ENCODE measurements around the gene ZNF605.
"Not testable (repeated sequence)": the region's sequence is repeated elsewhere in the genome, so short reads cannot be mapped to it uniquely, and the experiment has no call there.

Gene ZNF605

GRCh38 chr12:132907789-132908144 is 48.3 kb downstream of the ZNF605 start:
- H3K27ac Mint-ChIP-seq; intact Hi-C loops (cut with micrococcal nuclease): not testable (repeated sequence)
- H3K27me3 Mint-ChIP-seq = peaks cover 65% of the 10 kb centered on the region
- peaks cover 13% of the 10 kb centered on the region for H3K4me1 Mint-ChIP-seq (ENCODE audit: low read depth)
- peaks cover 66% of the 10 kb centered on the region for H3K9me3 Mint-ChIP-seq
- peaks cover 11% of the 10 kb centered on the region for H3K36me3 Mint-ChIP-seq (ENCODE audit: low read depth)
- H3K4me3 Mint-ChIP-seq = peak overlapping the region; percentile 76

- intact Hi-C loops (cut with micrococcal nuclease) = no loop called here
- Mint-ChIP-seq H3K36me3 (ENCODE audit: low read depth) (peaks cover 11% of the 10 kb centered on the region), H3K4me3 (no peak overlapping the region), H3K4me1 (ENCODE audit: low read depth) (peaks cover 13% of the 10 kb centered on the region), H3K27ac (no peak overlapping the region), H3K9me3 (peaks cover 61% of the 10 kb centered on the region), H3K27me3 (peaks cover 65% of the 10 kb centered on the region)
Observed at GRCh38 chr12:132907216-132907615, 48.9 kb downstream of the ZNF605 start.

- no peak overlapping the region for H3K27ac Mint-ChIP-seq
Observed at GRCh38 chr12:132904718-132905328, 51.3 kb downstream of the ZNF605 start.

GRCh38 chr12:132899033-132899432 is 57.1 kb downstream of the ZNF605 start:
- H3K4me1 Mint-ChIP-seq (ENCODE audit: low read depth) = no peaks in the 10 kb centered on the region
- peaks cover 8% of the 10 kb centered on the region for H3K27me3 Mint-ChIP-seq
- H3K9me3 Mint-ChIP-seq = peaks cover 27% of the 10 kb centered on the region
- no peaks in the 10 kb centered on the region for H3K36me3 Mint-ChIP-seq (ENCODE audit: low read depth)
- no peak overlapping the region for H3K27ac Mint-ChIP-seq
- intact Hi-C loops (cut with micrococcal nuclease) = no loop called here
- no peak overlapping the region for H3K4me3 Mint-ChIP-seq

More at GRCh38 chr12:132904718-132905328, 51.3 kb downstream of the ZNF605 start:
- Mint-ChIP-seq H3K36me3 (ENCODE audit: low read depth) (peaks cover 11% of the 10 kb centered on the region), H3K27me3 (peaks cover 57% of the 10 kb centered on the region), H3K9me3 (peaks cover 50% of the 10 kb centered on the region), H3K4me3 (no peak overlapping the region), H3K4me1 (ENCODE audit: low read depth) (peaks cover 13% of the 10 kb centered on the region)
- intact Hi-C loops (cut with micrococcal nuclease) = no loop called here

GRCh38 chr12:132888852-132889251 is 67.3 kb downstream of the ZNF605 start:
- Mint-ChIP-seq H3K27me3 (peaks cover 15% of the 10 kb centered on the region), H3K36me3 (ENCODE audit: low read depth) (peaks cover 36% of the 10 kb centered on the region), H3K9me3 (peaks cover 22% of the 10 kb centered on the region), H3K4me3 (no peak overlapping the region), H3K27ac (no peak overlapping the region), H3K4me1 (ENCODE audit: low read depth) (peaks cover 14% of the 10 kb centered on the region)
- intact Hi-C loops (cut with micrococcal nuclease) = loop anchor here (5.0 kb wide), 1 partner anchor 117 kb away; no protein-coding TSS in a partner anchor

- intact Hi-C loops (cut with micrococcal nuclease) = loop anchor here (1.0 to 5.0 kb wide), 5 partner anchors 59 to 193 kb away; partner anchors contain the start of genes GOLGA3, ZNF140, ZNF26 and ZNF84
- peaks cover 48% of the 10 kb centered on the region for H3K36me3 Mint-ChIP-seq (ENCODE audit: low read depth)
- peaks cover 19% of the 10 kb centered on the region for H3K4me1 Mint-ChIP-seq (ENCODE audit: low read depth)
- H3K27me3 Mint-ChIP-seq = peaks cover 15% of the 10 kb centered on the region
- H3K27ac Mint-ChIP-seq = peak within 1 kb of the TSS; percentile 100
- peak within 1 kb of the TSS; percentile 91 for H3K4me3 Mint-ChIP-seq
- H3K9me3 Mint-ChIP-seq = peaks cover 22% of the 10 kb centered on the region
Observed at GRCh38 chr12:132887513-132888351, 68.4 kb downstream of the ZNF605 start, which contains the start of gene CHFR. CHFR (minus strand) TSS chr12:132887605; CDS start chr12:132887328, 277 bp downstream.

- Mint-ChIP-seq H3K27me3 (peaks cover 15% of the 10 kb centered on the region), H3K4me1 (ENCODE audit: low read depth) (peaks cover 29% of the 10 kb centered on the region), H3K9me3 (peaks cover 22% of the 10 kb centered on the region), H3K36me3 (ENCODE audit: low read depth) (peaks cover 57% of the 10 kb centered on the region), H3K4me3 (peak overlapping the region; percentile 91), H3K27ac (peak overlapping the region; percentile 100)
- intact Hi-C loops (cut with micrococcal nuclease) = loop anchor here (1.0 to 5.0 kb wide), 5 partner anchors 58 to 193 kb away; partner anchors contain the start of genes GOLGA3, ZNF140, ZNF26 and ZNF84
Observed at GRCh38 chr12:132886529-132887477, 69.3 kb downstream of the ZNF605 start.

- no peaks in the 10 kb centered on the region for H3K27me3 Mint-ChIP-seq
- H3K27ac Mint-ChIP-seq = no peak overlapping the region
- intact Hi-C loops (cut with micrococcal nuclease) = no loop called here
- H3K4me1 Mint-ChIP-seq (ENCODE audit: low read depth) = peaks cover 27% of the 10 kb centered on the region
- H3K9me3 Mint-ChIP-seq = no peaks in the 10 kb centered on the region
- peaks cover 95% of the 10 kb centered on the region for H3K36me3 Mint-ChIP-seq (ENCODE audit: low read depth)
- no peak overlapping the region for H3K4me3 Mint-ChIP-seq
Observed at GRCh38 chr12:132881818-132882217, 74.3 kb downstream of the ZNF605 start.

- intact Hi-C loops (cut with micrococcal nuclease); H3K27ac Mint-ChIP-seq; H3K4me3 Mint-ChIP-seq; H3K4me1 Mint-ChIP-seq (ENCODE audit: low read depth); H3K27me3 Mint-ChIP-seq: not testable (repeated sequence)
- peaks cover 100% of the 10 kb centered on the region for H3K36me3 Mint-ChIP-seq (ENCODE audit: low read depth)
- H3K9me3 Mint-ChIP-seq = peaks cover 15% of the 10 kb centered on the region
Observed at GRCh38 chr12:132874620-132875019, 81.5 kb downstream of the ZNF605 start.

GRCh38 chr12:132874175-132874574 is 81.9 kb downstream of the ZNF605 start:
- Mint-ChIP-seq H3K27me3 (no peaks in the 10 kb centered on the region), H3K4me1 (ENCODE audit: low read depth) (peaks cover 8% of the 10 kb centered on the region), H3K4me3 (no peak overlapping the region), H3K9me3 (peaks cover 15% of the 10 kb centered on the region), H3K36me3 (ENCODE audit: low read depth) (peaks cover 100% of the 10 kb centered on the region), H3K27ac (no peak overlapping the region)
- intact Hi-C loops (cut with micrococcal nuclease) = no loop called here

- Mint-ChIP-seq H3K9me3 (peaks cover 15% of the 10 kb centered on the region), H3K27ac (no peak overlapping the region), H3K4me3 (no peak overlapping the region), H3K4me1 (ENCODE audit: low read depth) (peaks cover 8% of the 10 kb centered on the region), H3K27me3 (no peaks in the 10 kb centered on the region), H3K36me3 (ENCODE audit: low read depth) (peaks cover 100% of the 10 kb centered on the region)
- intact Hi-C loops (cut with micrococcal nuclease) = no loop called here
Observed at GRCh38 chr12:132873724-132874123, 82.4 kb downstream of the ZNF605 start.

- peaks cover 8% of the 10 kb centered on the region for H3K4me1 Mint-ChIP-seq (ENCODE audit: low read depth)
- H3K27ac Mint-ChIP-seq = no peak overlapping the region
- H3K36me3 Mint-ChIP-seq (ENCODE audit: low read depth) = peaks cover 100% of the 10 kb centered on the region
- peaks cover 20% of the 10 kb centered on the region for H3K9me3 Mint-ChIP-seq
- intact Hi-C loops (cut with micrococcal nuclease) = no loop called here
- no peak overlapping the region for H3K4me3 Mint-ChIP-seq
- no peaks in the 10 kb centered on the region for H3K27me3 Mint-ChIP-seq
Observed at GRCh38 chr12:132872975-132873421, 83.1 kb downstream of the ZNF605 start.

GRCh38 chr12:132872073-132872855 is 83.8 kb downstream of the ZNF605 start:
- Mint-ChIP-seq H3K4me3 (no peak overlapping the region), H3K9me3 (peaks cover 27% of the 10 kb centered on the region), H3K27ac (no peak overlapping the region), H3K27me3 (no peaks in the 10 kb centered on the region), H3K4me1 (ENCODE audit: low read depth) (peaks cover 8% of the 10 kb centered on the region), H3K36me3 (ENCODE audit: low read depth) (peaks cover 100% of the 10 kb centered on the region)
- intact Hi-C loops (cut with micrococcal nuclease) = no loop called here

Data from dendritic cell treated with granulocyte-macrophage colony-stimulating factor and Interleukin-4, amounts not matched to agents 40 ng/mL and 50 ng/mL, for 4 days (primary cell).